ENCODE measurements around the gene PRB3.

The PRB3 gene

DNA sequence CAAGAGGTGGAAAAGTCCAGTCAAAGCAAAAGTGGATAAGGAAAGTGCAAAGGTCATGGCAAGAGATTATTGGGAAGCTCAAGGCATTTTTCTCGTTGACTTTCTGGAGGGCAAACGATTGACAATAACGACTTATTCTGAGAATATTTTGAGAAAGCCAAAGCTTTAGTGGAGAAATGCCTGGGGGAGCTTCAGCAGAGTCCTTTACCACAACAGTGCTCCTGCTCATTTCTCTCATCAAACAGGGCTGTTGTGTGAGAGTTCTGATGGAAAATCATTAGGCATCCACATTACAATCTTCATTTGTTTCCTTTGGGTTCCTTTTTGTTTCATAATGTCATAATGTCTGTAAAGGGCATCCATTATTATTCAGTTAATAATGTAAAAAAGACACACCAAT lies 26.9 kb downstream of the PRB3 start (continued):
- TF ChIP-seq ZNF639 (tag by site-specific recombination; IDR thresholded peaks at IDR 0.05) (no peak), ZNF341 (tag by site-specific recombination; IDR thresholded peaks at IDR 0.05; ENCODE audit: low read depth) (no peak), ZNF629 (tag by site-specific recombination; IDR thresholded peaks at IDR 0.05) (no peak)
- TF ChIP-seq, protein P1, sequence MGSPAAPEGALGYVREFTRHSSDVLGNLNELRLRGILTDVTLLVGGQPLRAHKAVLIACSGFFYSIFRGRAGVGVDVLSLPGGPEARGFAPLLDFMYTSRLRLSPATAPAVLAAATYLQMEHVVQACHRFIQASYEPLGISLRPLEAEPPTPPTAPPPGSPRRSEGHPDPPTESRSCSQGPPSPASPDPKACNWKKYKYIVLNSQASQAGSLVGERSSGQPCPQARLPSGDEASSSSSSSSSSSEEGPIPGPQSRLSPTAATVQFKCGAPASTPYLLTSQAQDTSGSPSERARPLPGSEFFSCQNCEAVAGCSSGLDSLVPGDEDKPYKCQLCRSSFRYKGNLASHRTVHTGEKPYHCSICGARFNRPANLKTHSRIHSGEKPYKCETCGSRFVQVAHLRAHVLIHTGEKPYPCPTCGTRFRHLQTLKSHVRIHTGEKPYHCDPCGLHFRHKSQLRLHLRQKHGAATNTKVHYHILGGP (tag by site-specific recombination; IDR thresholded peaks at IDR 0.05): no peak

DNA sequence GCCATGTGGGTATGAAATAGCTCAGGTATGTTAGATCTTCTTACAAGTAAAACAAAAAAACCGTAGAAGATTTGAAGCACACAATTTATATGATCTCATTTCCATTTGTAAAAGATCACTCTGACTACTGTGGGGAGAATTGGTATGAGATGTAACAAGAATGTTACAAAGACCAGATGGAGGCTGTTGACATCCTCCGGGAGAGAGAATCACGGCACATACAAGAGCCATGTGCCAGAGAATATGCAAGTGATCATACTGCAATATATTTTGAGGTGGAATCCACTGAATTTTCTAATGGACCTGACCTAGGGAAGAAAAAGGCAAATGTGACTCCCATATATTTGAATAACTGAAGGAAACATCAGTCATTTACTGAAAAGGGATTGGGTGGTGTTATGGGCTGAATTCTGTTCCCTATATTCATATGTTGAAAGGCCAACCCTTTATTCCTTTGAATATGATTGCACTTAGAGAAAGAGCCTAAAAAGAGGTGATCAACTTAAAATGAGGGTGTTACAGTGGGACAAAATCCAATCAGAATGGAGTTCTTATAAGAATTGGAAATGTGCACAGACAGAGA lies 29.1 kb downstream of the PRB3 start:
- H3K27ac ChIP-seq (ENCODE audit: extremely low read depth, low read depth, low read length): no peak overlapping the region
- no peaks in the 10 kb centered on the region for H3K9me3 ChIP-seq (ENCODE audit: control insufficient read depth, insufficient read depth, low read depth, low read length)
- ChIA-PET CTCF (interaction anchor here (0.5 to 1.4 kb wide), 3 partner anchors 12 to 1088 kb away, joined by 3 to 7 read pairs (median 3); no protein-coding TSS in a partner anchor), POLR2A (no interaction called here)
- no peak overlapping the region for H3K4me3 ChIP-seq (ENCODE audit: low read depth, low read length)
- TF ChIP-seq, protein P2, sequence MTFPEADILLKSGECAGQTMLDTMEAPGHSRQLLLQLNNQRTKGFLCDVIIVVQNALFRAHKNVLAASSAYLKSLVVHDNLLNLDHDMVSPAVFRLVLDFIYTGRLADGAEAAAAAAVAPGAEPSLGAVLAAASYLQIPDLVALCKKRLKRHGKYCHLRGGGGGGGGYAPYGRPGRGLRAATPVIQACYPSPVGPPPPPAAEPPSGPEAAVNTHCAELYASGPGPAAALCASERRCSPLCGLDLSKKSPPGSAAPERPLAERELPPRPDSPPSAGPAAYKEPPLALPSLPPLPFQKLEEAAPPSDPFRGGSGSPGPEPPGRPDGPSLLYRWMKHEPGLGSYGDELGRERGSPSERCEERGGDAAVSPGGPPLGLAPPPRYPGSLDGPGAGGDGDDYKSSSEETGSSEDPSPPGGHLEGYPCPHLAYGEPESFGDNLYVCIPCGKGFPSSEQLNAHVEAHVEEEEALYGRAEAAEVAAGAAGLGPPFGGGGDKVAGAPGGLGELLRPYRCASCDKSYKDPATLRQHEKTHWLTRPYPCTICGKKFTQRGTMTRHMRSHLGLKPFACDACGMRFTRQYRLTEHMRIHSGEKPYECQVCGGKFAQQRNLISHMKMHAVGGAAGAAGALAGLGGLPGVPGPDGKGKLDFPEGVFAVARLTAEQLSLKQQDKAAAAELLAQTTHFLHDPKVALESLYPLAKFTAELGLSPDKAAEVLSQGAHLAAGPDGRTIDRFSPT (tag by site-specific recombination; IDR thresholded peaks at IDR 0.05): no peak
- TF ChIP-seq ZNF600 (tag by site-specific recombination; IDR thresholded peaks at IDR 0.05) (no peak), ZNF544 (tag by site-specific recombination; IDR thresholded peaks at IDR 0.05) (no peak), ZNF48 (tag by site-specific recombination; IDR thresholded peaks at IDR 0.05) (no peak)
- H3K4me1 ChIP-seq (ENCODE audit: control insufficient read depth, insufficient read depth, low read length): no peaks in the 10 kb centered on the region
- no peaks in the 10 kb centered on the region for H3K36me3 ChIP-seq (ENCODE audit: control insufficient read depth in 2 of 2, insufficient read depth in 1 of 2, low read length in 2 of 2)

DNA sequence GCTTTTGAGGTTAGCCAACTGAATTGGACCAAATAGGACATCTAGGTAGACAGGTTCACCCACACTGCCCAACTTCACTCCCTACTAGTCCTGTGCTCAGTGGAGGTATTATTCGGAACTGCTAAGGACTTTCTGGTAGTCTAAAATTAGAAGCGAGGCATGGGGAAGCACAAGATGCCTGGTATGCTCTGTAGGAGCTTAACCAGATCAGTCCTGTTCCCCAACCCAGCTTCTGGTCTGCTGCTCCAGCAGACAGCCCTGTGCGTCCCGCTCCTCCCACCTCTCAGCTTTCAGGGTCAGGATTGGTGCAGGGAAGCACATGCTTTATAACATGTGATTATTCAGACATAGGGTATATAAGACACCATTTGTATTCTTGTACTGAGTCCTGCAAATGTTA lies 31.2 kb downstream of the PRB3 start:
- ChIA-PET POLR2A (no interaction called here), CTCF (interaction anchor here (0.7 to 1.2 kb wide), 3 partner anchors 9 to 466 kb away, joined by 3 to 6 read pairs (median 5); no protein-coding TSS in a partner anchor)
- no peak overlapping the region for H3K4me3 ChIP-seq (ENCODE audit: low read depth, low read length)

More for the DNA sequence above, 31.2 kb downstream of the PRB3 start:
- H3K9me3 ChIP-seq (ENCODE audit: control insufficient read depth, insufficient read depth, low read depth, low read length): no peaks in the 10 kb centered on the region
- TF ChIP-seq ZNF433 (tag by site-specific recombination; IDR thresholded peaks at IDR 0.05; ENCODE audit: low read depth) (no peak), ZNF560 (tag by site-specific recombination; IDR thresholded peaks at IDR 0.05; ENCODE audit: borderline replicate concordance) (no peak), KLF10 (tag by site-specific recombination; IDR thresholded peaks at IDR 0.05) (no peak), MZF1 (tag by site-specific recombination; IDR thresholded peaks at IDR 0.05; ENCODE audit: borderline replicate concordance) (no peak), GLI4 (tag by site-specific recombination; IDR thresholded peaks at IDR 0.05) (no peak), ZBTB7A (tag by site-specific recombination; IDR thresholded peaks at IDR 0.05; ENCODE audit: low read depth) (no peak), MYNN (tag by site-specific recombination; IDR thresholded peaks at IDR 0.05; ENCODE audit: borderline replicate concordance) (no peak), ZNF404 (tag by site-specific recombination; IDR thresholded peaks at IDR 0.05) (no peak), ZNF670 (tag by site-specific recombination; IDR thresholded peaks at IDR 0.05; ENCODE audit: low read depth) (no peak), ZNF830 (tag by site-specific recombination; IDR thresholded peaks at IDR 0.05; ENCODE audit: low read depth) (no peak), ZBTB1 (tag by site-specific recombination; IDR thresholded peaks at IDR 0.05) (no peak), GFI1B (tag by site-specific recombination; IDR thresholded peaks at IDR 0.05) (no peak), ZNF354C (tag by site-specific recombination; IDR thresholded peaks at IDR 0.05; ENCODE audit: borderline replicate concordance, low read depth) (no peak)
- TF ChIP-seq, protein P3, sequence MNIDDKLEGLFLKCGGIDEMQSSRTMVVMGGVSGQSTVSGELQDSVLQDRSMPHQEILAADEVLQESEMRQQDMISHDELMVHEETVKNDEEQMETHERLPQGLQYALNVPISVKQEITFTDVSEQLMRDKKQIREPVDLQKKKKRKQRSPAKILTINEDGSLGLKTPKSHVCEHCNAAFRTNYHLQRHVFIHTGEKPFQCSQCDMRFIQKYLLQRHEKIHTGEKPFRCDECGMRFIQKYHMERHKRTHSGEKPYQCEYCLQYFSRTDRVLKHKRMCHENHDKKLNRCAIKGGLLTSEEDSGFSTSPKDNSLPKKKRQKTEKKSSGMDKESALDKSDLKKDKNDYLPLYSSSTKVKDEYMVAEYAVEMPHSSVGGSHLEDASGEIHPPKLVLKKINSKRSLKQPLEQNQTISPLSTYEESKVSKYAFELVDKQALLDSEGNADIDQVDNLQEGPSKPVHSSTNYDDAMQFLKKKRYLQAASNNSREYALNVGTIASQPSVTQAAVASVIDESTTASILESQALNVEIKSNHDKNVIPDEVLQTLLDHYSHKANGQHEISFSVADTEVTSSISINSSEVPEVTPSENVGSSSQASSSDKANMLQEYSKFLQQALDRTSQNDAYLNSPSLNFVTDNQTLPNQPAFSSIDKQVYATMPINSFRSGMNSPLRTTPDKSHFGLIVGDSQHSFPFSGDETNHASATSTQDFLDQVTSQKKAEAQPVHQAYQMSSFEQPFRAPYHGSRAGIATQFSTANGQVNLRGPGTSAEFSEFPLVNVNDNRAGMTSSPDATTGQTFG (tag by site-specific recombination; IDR thresholded peaks at IDR 0.05; ENCODE audit: borderline replicate concordance): no peak
- no peaks in the 10 kb centered on the region for H3K36me3 ChIP-seq (ENCODE audit: control insufficient read depth in 2 of 2, insufficient read depth in 1 of 2, low read length in 2 of 2)
- no peaks in the 10 kb centered on the region for H3K4me1 ChIP-seq (ENCODE audit: control insufficient read depth, insufficient read depth, low read length)
- no peak overlapping the region for H3K27ac ChIP-seq (ENCODE audit: extremely low read depth, low read depth, low read length)

Data from HEK293 (cell line).